ENCODE measurements around the gene ACSF3.

DNA sequence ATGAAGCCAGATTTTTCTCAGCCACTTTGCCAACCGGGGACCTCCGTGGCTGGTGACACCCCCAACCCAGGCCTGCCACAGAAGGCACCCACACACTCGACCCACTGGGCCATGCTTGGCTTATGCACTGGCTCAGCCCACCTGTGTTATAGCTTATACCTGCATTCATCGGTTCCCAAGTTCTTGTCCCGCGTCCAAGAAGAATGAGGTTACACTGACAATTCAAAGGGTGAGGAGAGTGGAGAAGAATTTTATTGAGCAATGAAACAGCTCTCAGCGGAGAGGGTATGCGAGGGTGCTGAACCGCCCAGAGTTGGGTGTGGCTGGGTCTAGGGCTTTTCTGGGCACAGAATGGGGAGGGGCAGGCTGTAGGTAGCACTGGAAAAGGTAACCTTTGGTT lies 55.7 kb downstream of the ACSF3 start:
- TF ChIP-seq, protein P1, sequence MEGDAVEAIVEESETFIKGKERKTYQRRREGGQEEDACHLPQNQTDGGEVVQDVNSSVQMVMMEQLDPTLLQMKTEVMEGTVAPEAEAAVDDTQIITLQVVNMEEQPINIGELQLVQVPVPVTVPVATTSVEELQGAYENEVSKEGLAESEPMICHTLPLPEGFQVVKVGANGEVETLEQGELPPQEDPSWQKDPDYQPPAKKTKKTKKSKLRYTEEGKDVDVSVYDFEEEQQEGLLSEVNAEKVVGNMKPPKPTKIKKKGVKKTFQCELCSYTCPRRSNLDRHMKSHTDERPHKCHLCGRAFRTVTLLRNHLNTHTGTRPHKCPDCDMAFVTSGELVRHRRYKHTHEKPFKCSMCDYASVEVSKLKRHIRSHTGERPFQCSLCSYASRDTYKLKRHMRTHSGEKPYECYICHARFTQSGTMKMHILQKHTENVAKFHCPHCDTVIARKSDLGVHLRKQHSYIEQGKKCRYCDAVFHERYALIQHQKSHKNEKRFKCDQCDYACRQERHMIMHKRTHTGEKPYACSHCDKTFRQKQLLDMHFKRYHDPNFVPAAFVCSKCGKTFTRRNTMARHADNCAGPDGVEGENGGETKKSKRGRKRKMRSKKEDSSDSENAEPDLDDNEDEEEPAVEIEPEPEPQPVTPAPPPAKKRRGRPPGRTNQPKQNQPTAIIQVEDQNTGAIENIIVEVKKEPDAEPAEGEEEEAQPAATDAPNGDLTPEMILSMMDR (IDR thresholded peaks at IDR 0.05): no peak
- no peak for TF ChIP-seq POLR2A (IDR thresholded peaks at IDR 0.05)
